ENCODE results near the gene KLF13.

GRCh38 chr15:31392761-31393401 lies 66.2 kb downstream of the KLF13 start:
- TF ChIP-seq CTCF (IDR thresholded peaks at IDR 0.05 in 2 of 3, conservative IDR thresholded peaks at IDR 0.05 in 1 of 3; ENCODE audit: borderline replicate concordance in 1 of 3, insufficient read depth in 1 of 3, low read depth in 2 of 3, low read length in 2 of 3) (no peak), ZFX (IDR thresholded peaks at IDR 0.05) (no peak), YY1 (IDR thresholded peaks at IDR 0.05; ENCODE audit: extremely low read depth, insufficient replicate concordance, low read depth, low read length) (no peak), POLR2AphosphoS5 (IDR thresholded peaks at IDR 0.05; ENCODE audit: low read depth, low read length) (no peak)

All from HCT116 (cell line).